HFF-Myc (cell line): ENCODE measurements around the gene HLTF.
A peak's percentile ranks its signal among the peaks of the same experiment; 100 is the strongest.

Experiments used
- DNase-seq: peaks from one replicate; pipeline ENCODE4 v3.0.0-alpha.2; 2011; ENCODE audit warnings: low read depth; ENCODE audit errors: extremely low read depth
- H3K4me3 ChIP-seq: replicated peaks from 2 replicates; pipeline ENCODE4 v1.5.1; 2011; ENCODE audit warnings: low read depth, mild to moderate bottlenecking, control low read depth, low read length
- CTCF ChIP-seq: IDR thresholded peaks from 2 replicates; pipeline ENCODE4 v1.5.1; 2012; ENCODE audit warnings: mild to moderate bottlenecking, low read depth, low read length, control low read depth; ENCODE audit errors: missing control alignments

HLTF gene

GRCh38 chr3:149019580-149019979 is 66.8 kb downstream of the HLTF start:
- H3K4me3 ChIP-seq = no peak overlapping the region

GRCh38 chr3:149018247-149018646 is 68.1 kb downstream of the HLTF start:
- DNase-seq = no peak
- no peak for TF ChIP-seq CTCF

More at GRCh38 chr3:149019580-149019979, 66.8 kb downstream of the HLTF start:
- TF ChIP-seq CTCF = no peak
- DNase-seq = no peak

GRCh38 chr3:149016669-149017541 is 69.4 kb downstream of the HLTF start:
- H3K4me3 ChIP-seq = no peak overlapping the region
- TF ChIP-seq CTCF = no peak
- peak; percentile 48 for DNase-seq

More at GRCh38 chr3:149018247-149018646, 68.1 kb downstream of the HLTF start:
- no peak overlapping the region for H3K4me3 ChIP-seq

GRCh38 chr3:149016242-149016641 is 70.1 kb downstream of the HLTF start:
- no peak for DNase-seq
- TF ChIP-seq CTCF = no peak

GRCh38 chr3:149015393-149015792 is 70.9 kb downstream of the HLTF start:
- no peak for TF ChIP-seq CTCF
- DNase-seq = no peak
- H3K4me3 ChIP-seq = no peak overlapping the region

More at GRCh38 chr3:149016242-149016641, 70.1 kb downstream of the HLTF start:
- no peak overlapping the region for H3K4me3 ChIP-seq

- H3K4me3 ChIP-seq = no peak overlapping the region
- DNase-seq = no peak
- TF ChIP-seq CTCF = no peak
Observed at GRCh38 chr3:149013726-149014125, 72.6 kb downstream of the HLTF start.
